ENCODE results near the gene PDSS1.

- TF ChIP-seq POLR2A (IDR thresholded peaks at IDR 0.05) (no peak), CTCF (IDR thresholded peaks at IDR 0.05) (no peak)
These were observed 9.4 kb downstream of the PDSS1 start for GRCh38 chr10:26706936-26707335.
